ENCODE data around the gene COL8A2.

COL8A2 gene

DNA sequence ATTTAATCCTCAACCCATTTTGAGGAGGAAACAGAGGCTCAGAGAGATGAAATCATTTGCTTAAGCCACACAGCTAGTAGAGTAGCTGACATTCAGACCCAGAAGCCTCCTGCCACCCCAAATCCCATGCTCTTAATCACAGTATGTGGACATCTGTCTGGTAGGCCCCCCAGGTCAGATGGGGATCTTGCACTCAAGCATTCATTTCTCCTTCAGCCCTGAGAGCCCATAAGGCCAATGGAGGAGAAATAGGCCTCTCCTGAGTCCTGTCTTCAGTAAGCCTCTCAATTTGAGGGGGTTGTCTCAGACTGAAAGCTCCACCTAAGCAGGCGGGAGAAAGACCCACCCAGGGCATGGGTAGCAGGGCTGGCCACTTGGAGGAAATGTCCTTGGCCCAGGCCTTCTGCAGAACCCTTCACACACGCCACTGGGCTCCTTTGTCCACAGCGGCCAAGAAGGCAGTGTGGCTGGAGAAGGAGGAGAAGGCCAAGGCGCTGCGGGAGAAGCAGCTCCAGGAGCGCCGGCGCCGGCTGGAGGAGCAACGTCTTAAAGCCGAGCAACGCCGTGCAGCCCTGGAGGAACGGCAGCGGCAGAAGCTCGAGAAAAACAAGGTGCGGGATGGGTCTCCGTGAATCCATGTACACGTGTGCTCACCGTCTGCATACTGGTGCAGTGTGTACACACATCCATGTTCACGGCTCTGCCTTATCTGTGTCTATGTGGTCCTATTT lies 47.2 kb upstream of the COL8A2 start:
- no peak overlapping the region for H2AFZ ChIP-seq (ENCODE audit: low read length)
- H3K9ac ChIP-seq (ENCODE audit: low read depth, low read length, poor library complexity, severe bottlenecking) = no peak overlapping the region
- H3K4me3 ChIP-seq (ENCODE audit: low read length, poor library complexity, severe bottlenecking) = no peak overlapping the region
- no peaks in the 10 kb centered on the region for H3F3A ChIP-seq (ENCODE audit: low read depth)
- no peaks in the 10 kb centered on the region for H3K4me1 ChIP-seq (ENCODE audit: insufficient read depth, low read length, poor library complexity, severe bottlenecking)
- H3K4me2 ChIP-seq (ENCODE audit: low read depth, low read length, poor library complexity, severe bottlenecking) = no peak overlapping the region
- H3K9me3 ChIP-seq (ENCODE audit: insufficient read depth, low read depth, low read length) = no peaks in the 10 kb centered on the region
- TF ChIP-seq EZH2phosphoT487 (IDR thresholded peaks at IDR 0.05; ENCODE audit: borderline replicate concordance) = no peak
- TF ChIP-seq, protein P1, sequence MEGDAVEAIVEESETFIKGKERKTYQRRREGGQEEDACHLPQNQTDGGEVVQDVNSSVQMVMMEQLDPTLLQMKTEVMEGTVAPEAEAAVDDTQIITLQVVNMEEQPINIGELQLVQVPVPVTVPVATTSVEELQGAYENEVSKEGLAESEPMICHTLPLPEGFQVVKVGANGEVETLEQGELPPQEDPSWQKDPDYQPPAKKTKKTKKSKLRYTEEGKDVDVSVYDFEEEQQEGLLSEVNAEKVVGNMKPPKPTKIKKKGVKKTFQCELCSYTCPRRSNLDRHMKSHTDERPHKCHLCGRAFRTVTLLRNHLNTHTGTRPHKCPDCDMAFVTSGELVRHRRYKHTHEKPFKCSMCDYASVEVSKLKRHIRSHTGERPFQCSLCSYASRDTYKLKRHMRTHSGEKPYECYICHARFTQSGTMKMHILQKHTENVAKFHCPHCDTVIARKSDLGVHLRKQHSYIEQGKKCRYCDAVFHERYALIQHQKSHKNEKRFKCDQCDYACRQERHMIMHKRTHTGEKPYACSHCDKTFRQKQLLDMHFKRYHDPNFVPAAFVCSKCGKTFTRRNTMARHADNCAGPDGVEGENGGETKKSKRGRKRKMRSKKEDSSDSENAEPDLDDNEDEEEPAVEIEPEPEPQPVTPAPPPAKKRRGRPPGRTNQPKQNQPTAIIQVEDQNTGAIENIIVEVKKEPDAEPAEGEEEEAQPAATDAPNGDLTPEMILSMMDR (conservative IDR thresholded peaks at IDR 0.05; ENCODE audit: low read length) = no peak
- no peaks in the 10 kb centered on the region for H3K27me3 ChIP-seq (ENCODE audit: insufficient read depth, low read length, poor library complexity, severe bottlenecking)
- H3K79me2 ChIP-seq (ENCODE audit: insufficient read depth, low read length) = peaks cover 33% of the 10 kb centered on the region
- H4K20me1 ChIP-seq (ENCODE audit: insufficient read depth, low read length, poor library complexity, severe bottlenecking) = peaks cover 22% of the 10 kb centered on the region
- H3K9me2 ChIP-seq (replicated peaks; ENCODE audit: low read depth, low read length) = no peaks in the 10 kb centered on the region
- peaks cover 67% of the 10 kb centered on the region; the same call in 1 of the 2 replicates for H3K36me3 ChIP-seq (ENCODE audit: insufficient read depth, low read length)

DNA sequence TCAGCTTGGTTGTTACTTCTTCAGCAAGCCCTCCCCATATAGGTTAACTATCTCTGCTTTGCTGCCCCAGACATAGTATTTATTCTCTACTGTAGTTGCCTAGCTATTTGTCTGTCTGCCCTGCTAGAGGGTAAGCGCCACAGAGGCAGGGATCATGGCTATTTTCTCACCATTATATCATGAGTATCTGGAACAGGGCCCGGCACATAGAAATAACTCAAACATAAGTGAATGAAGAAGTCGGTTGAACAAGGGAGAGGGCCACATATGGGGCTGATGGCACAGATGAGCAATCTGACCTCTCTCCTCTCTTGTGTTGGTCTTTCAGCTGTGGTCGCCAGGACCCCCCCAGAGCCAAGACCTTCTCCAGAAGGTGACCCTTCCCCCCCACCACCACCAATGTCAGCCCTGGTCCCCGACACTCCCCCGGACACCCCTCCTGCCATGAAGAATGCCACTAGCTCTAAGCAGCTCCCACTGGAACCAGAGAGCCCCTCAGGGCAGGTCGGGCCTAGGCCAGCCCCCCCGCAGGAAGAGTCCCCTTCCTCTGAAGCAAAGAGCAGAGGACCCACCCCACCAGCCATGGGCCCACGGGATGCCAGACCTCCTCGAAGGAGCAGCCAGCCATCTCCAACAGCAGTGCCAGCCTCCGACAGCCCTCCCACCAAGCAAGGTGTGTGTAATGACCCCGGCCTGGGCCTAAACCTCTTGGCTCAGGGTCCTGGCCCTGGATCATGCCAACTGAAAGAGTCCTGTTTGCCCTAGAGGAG lies 45.8 kb upstream of the COL8A2 start:
- no peak overlapping the region for H3K9ac ChIP-seq (ENCODE audit: low read depth, low read length, poor library complexity, severe bottlenecking)
- H3K4me1 ChIP-seq (ENCODE audit: insufficient read depth, low read length, poor library complexity, severe bottlenecking) = no peaks in the 10 kb centered on the region
- peaks cover 26% of the 10 kb centered on the region for H4K20me1 ChIP-seq (ENCODE audit: insufficient read depth, low read length, poor library complexity, severe bottlenecking)
- no peak for TF ChIP-seq EZH2phosphoT487 (IDR thresholded peaks at IDR 0.05; ENCODE audit: borderline replicate concordance)
- TF ChIP-seq, protein P1 (conservative IDR thresholded peaks at IDR 0.05; ENCODE audit: low read length) = no peak
- H3K9me2 ChIP-seq (replicated peaks; ENCODE audit: low read depth, low read length) = no peaks in the 10 kb centered on the region
- no peaks in the 10 kb centered on the region for H3F3A ChIP-seq (ENCODE audit: low read depth)
- no peaks in the 10 kb centered on the region for H3K9me3 ChIP-seq (ENCODE audit: insufficient read depth, low read depth, low read length)
- no peak overlapping the region for H3K4me2 ChIP-seq (ENCODE audit: low read depth, low read length, poor library complexity, severe bottlenecking)
- H2AFZ ChIP-seq (ENCODE audit: low read length) = no peak overlapping the region
- H3K36me3 ChIP-seq (ENCODE audit: insufficient read depth, low read length) = peaks cover 59% of the 10 kb centered on the region; the same call in 1 of the 2 replicates
- peaks cover 47% of the 10 kb centered on the region for H3K79me2 ChIP-seq (ENCODE audit: insufficient read depth, low read length)
- no peaks in the 10 kb centered on the region for H3K27me3 ChIP-seq (ENCODE audit: insufficient read depth, low read length, poor library complexity, severe bottlenecking)
- no peak overlapping the region for H3K4me3 ChIP-seq (ENCODE audit: low read length, poor library complexity, severe bottlenecking)

DNA sequence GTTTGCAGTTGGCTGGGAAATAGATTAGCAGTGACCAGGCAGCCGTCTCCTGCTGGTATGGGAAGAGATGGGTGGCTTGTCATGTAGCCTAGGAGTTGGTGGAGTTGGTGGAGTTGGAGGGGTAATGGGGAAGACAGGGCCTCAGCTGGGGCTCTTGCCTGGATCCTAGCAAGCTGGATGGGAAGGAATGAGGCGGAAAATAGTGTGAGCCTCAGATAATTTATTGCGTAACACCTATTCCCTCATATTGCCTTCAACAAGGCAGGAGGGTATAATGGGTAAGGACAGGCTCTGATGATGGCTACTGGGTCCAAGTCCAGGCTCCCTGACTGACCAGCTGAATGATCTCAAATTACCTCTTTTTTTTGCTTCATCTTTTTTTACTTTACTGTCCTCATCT lies 43.5 kb upstream of the COL8A2 start:
- Histone ChIP-seq H3K36me3 (ENCODE audit: insufficient read depth, low read length) (peaks cover 37% of the 10 kb centered on the region; the same call in 1 of the 2 replicates), H3K4me1 (ENCODE audit: insufficient read depth, low read length, poor library complexity, severe bottlenecking) (no peaks in the 10 kb centered on the region), H3F3A (ENCODE audit: low read depth) (no peaks in the 10 kb centered on the region), H4K20me1 (ENCODE audit: insufficient read depth, low read length, poor library complexity, severe bottlenecking) (peaks cover 32% of the 10 kb centered on the region), H3K9me3 (ENCODE audit: insufficient read depth, low read depth, low read length) (no peaks in the 10 kb centered on the region), H3K4me2 (ENCODE audit: low read depth, low read length, poor library complexity, severe bottlenecking) (no peak overlapping the region), H2AFZ (ENCODE audit: low read length) (no peak overlapping the region), H3K4me3 (ENCODE audit: low read length, poor library complexity, severe bottlenecking) (no peak overlapping the region), H3K9me2 (replicated peaks; ENCODE audit: low read depth, low read length) (no peaks in the 10 kb centered on the region), H3K9ac (ENCODE audit: low read depth, low read length, poor library complexity, severe bottlenecking) (no peak overlapping the region), H3K79me2 (ENCODE audit: insufficient read depth, low read length) (peaks cover 68% of the 10 kb centered on the region), H3K27me3 (ENCODE audit: insufficient read depth, low read length, poor library complexity, severe bottlenecking) (no peaks in the 10 kb centered on the region)
- no peak for TF ChIP-seq EZH2phosphoT487 (IDR thresholded peaks at IDR 0.05; ENCODE audit: borderline replicate concordance)
- TF ChIP-seq, protein P1 (conservative IDR thresholded peaks at IDR 0.05; ENCODE audit: low read length) = no peak
